ENCODE data around the gene PMEPA1.
"Not testable (repeated sequence)": the region's sequence is repeated elsewhere in the genome, so short reads cannot be mapped to it uniquely, and the experiment has no call there.

Gene PMEPA1

GRCh38 chr20:57647933-57648785, 61.7 kb downstream of the PMEPA1 start:
- no peak for DNase-seq

GRCh38 chr20:57647006-57647932, 62.5 kb downstream of the PMEPA1 start:
- DNase-seq: no peak

GRCh38 chr20:57638895-57639236, 70.9 kb downstream of the PMEPA1 start:
- no peak for DNase-seq

GRCh38 chr20:57638173-57638894, 71.5 kb downstream of the PMEPA1 start:
- DNase-seq: no peak

GRCh38 chr20:57633945-57634491, 75.8 kb downstream of the PMEPA1 start:
- peak; percentile 26 for DNase-seq

GRCh38 chr20:57632286-57632685, 77.5 kb downstream of the PMEPA1 start:
- no peak for DNase-seq

- DNase-seq: no peak
Observed at GRCh38 chr20:57630061-57630460, 79.8 kb downstream of the PMEPA1 start.

GRCh38 chr20:57629491-57629901, 80.3 kb downstream of the PMEPA1 start:
- DNase-seq: not testable (repeated sequence)

GRCh38 chr20:57628962-57629308, 80.9 kb downstream of the PMEPA1 start:
- DNase-seq: not testable (repeated sequence)

GRCh38 chr20:57628047-57628961, 81.5 kb downstream of the PMEPA1 start:
- DNase-seq: peak; percentile 63

- DNase-seq: no peak
Observed at GRCh38 chr20:57627339-57627738, 82.5 kb downstream of the PMEPA1 start.

GRCh38 chr20:57625978-57626377, 83.8 kb downstream of the PMEPA1 start:
- DNase-seq: no peak

- DNase-seq: no peak
Observed at GRCh38 chr20:57625181-57625958, 84.4 kb downstream of the PMEPA1 start.

- DNase-seq: no peak
Observed at GRCh38 chr20:57624124-57624523, 85.7 kb downstream of the PMEPA1 start.

GRCh38 chr20:57622579-57623381, 87.0 kb downstream of the PMEPA1 start:
- peak; percentile 81 for DNase-seq

- DNase-seq: no peak
Observed at GRCh38 chr20:57622201-57622570, 87.6 kb downstream of the PMEPA1 start.

GRCh38 chr20:57621421-57622200, 88.2 kb downstream of the PMEPA1 start:
- no peak for DNase-seq

GRCh38 chr20:57620999-57621398, 88.8 kb downstream of the PMEPA1 start:
- peak; percentile 81 for DNase-seq

- DNase-seq: peak; percentile 97
Observed at GRCh38 chr20:57620274-57620990, 89.4 kb downstream of the PMEPA1 start, which contains the start of gene ZBP1. Gene ZBP1 (minus strand): TSS chr20:57620426. CDS start chr20:57620295, 131 bp downstream.
